Mesothelial cell of epicardium (in vitro differentiated cells): ENCODE results near the gene AKAP10. TPM values are rescaled to one million over a fixed set of nuclear protein-coding genes. Genes with fewer than 3 reads are reported as not detected.

Source experiments
- DNase-seq, 2 experiments: peaks; one replicate each; pipeline ENCODE4 v3.0.0; 2021; ENCODE audit warnings: low spot score in 2 of 2; ENCODE audit not compliant: unreplicated experiment in 2 of 2
- H3K27ac Mint-ChIP-seq: 2 replicates; pipeline ENCODE4 v1.8.0; 2021; ENCODE audit warnings: mixed read lengths
- H3K27me3 Mint-ChIP-seq: 2 replicates; pipeline ENCODE4 v1.8.0; 2021; ENCODE audit warnings: low read depth, mixed read lengths
- H3K36me3 Mint-ChIP-seq: 2 replicates; pipeline ENCODE4 v1.8.0; 2021; ENCODE audit warnings: mixed read lengths
- H3K4me1 Mint-ChIP-seq: 2 replicates; pipeline ENCODE4 v1.8.0; 2021; ENCODE audit warnings: mixed read lengths
- H3K4me3 Mint-ChIP-seq: 2 replicates; pipeline ENCODE4 v1.8.0; 2021; ENCODE audit warnings: mild to moderate bottlenecking, moderate library complexity, mixed read lengths
- H3K9me3 Mint-ChIP-seq: 2 replicates; pipeline ENCODE4 v1.8.0; 2021; ENCODE audit warnings: mixed read lengths
- CTCF ChIP-seq: fragments of 200-600 bp; sonication (generic); IDR thresholded peaks from one replicate; pipeline ENCODE4 v1.5.0; 2021; ENCODE audit warnings: antibody characterized with exemption; ENCODE audit not compliant: unreplicated experiment
- total RNA-seq: library from RNA; stranded (reverse); gene quantifications from 3 replicates; pipeline ENCODE4 v1.2.1, GENCODE V29; 2021

The AKAP10 gene
- total RNA-seq, 1 donor from 2014 or later = 39.0 TPM

- no peaks in the 10 kb centered on the region for H3K27me3 Mint-ChIP-seq
- H3K27ac Mint-ChIP-seq = no peak overlapping the region
- no peak overlapping the region for H3K4me3 Mint-ChIP-seq
- peaks cover 61% of the 10 kb centered on the region for H3K36me3 Mint-ChIP-seq
- no peak for DNase-seq
- TF ChIP-seq CTCF = no peak
- H3K9me3 Mint-ChIP-seq = peaks cover 6% of the 10 kb centered on the region
- no peaks in the 10 kb centered on the region for H3K4me1 Mint-ChIP-seq
These were observed 49.3 kb downstream of the AKAP10 start for GRCh38 chr17:19928299-19928698.

GRCh38 chr17:19915245-19915978, 62.2 kb downstream of the AKAP10 start:
- TF ChIP-seq CTCF = no peak
- Mint-ChIP-seq H3K36me3 (peaks cover 38% of the 10 kb centered on the region), H3K27ac (no peak overlapping the region), H3K9me3 (no peaks in the 10 kb centered on the region), H3K27me3 (no peaks in the 10 kb centered on the region), H3K4me1 (no peaks in the 10 kb centered on the region), H3K4me3 (no peak overlapping the region)
- DNase-seq = no peak

GRCh38 chr17:19911033-19911432, 66.6 kb downstream of the AKAP10 start:
- no peak for DNase-seq
- TF ChIP-seq CTCF = no peak
- Mint-ChIP-seq H3K4me3 (no peak overlapping the region), H3K27me3 (no peaks in the 10 kb centered on the region), H3K9me3 (no peaks in the 10 kb centered on the region), H3K27ac (no peak overlapping the region), H3K4me1 (no peaks in the 10 kb centered on the region), H3K36me3 (peaks cover 46% of the 10 kb centered on the region)

- no peak overlapping the region for H3K4me3 Mint-ChIP-seq
- no peak for TF ChIP-seq CTCF
- DNase-seq = no peak
These were observed 68.5 kb downstream of the AKAP10 start for GRCh38 chr17:19909139-19909538.

GRCh38 chr17:19905502-19905901, 72.1 kb downstream of the AKAP10 start:
- TF ChIP-seq CTCF = no peak
- peaks cover 42% of the 10 kb centered on the region for H3K36me3 Mint-ChIP-seq
- DNase-seq = no peak
- H3K27me3 Mint-ChIP-seq = no peaks in the 10 kb centered on the region
- no peak overlapping the region for H3K27ac Mint-ChIP-seq
- no peaks in the 10 kb centered on the region for H3K4me1 Mint-ChIP-seq
- H3K9me3 Mint-ChIP-seq = no peaks in the 10 kb centered on the region
- H3K4me3 Mint-ChIP-seq = no peak overlapping the region

More at GRCh38 chr17:19909139-19909538, 68.5 kb downstream of the AKAP10 start:
- Mint-ChIP-seq H3K27me3 (no peaks in the 10 kb centered on the region), H3K4me1 (no peaks in the 10 kb centered on the region), H3K9me3 (no peaks in the 10 kb centered on the region), H3K36me3 (peaks cover 40% of the 10 kb centered on the region), H3K27ac (no peak overlapping the region)
